ENCODE measurements around the gene ALKBH7. TPM values are rescaled to one million over a fixed set of nuclear protein-coding genes. Genes with fewer than 3 reads are reported as not detected.
"Not testable (repeated sequence)": the region's sequence is repeated elsewhere in the genome, so short reads cannot be mapped to it uniquely, and the experiment has no call there.

The ALKBH7 gene
- total and polyA plus RNA-seq, 4 donors, result 29.9 to 99.7 (median 51.2) TPM

DNA sequence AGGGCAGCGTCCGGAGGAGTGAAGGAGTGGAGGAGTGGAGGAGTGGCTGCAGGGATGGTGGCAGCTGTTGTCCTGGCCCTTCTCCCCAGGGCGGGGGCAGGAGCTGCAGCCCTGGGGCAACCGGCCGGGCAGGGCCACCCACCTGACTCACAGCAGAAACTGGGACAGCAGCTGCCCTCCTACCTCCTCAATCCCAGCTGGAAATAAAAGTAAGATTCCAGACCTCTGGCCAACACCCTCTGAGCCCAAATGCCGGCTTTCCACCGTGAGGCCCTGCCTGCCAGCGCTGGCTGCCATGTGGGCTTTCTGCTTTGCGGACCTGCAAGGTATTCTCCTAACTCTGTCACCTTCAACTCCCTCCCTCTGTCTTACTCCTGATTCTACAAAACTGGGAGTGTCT, 14.6 kb upstream of the ALKBH7 start:
- H3K27me3 ChIP-seq (ENCODE audit: control insufficient read depth in 4 of 4, insufficient read depth in 4 of 4, low read length in 3 of 4), result no peaks in the 10 kb centered on the region
- no peak overlapping the region for H3K9ac ChIP-seq (ENCODE audit: low read depth in 1 of 2, low read length in 2 of 2)
- H3K36me3 ChIP-seq (ENCODE audit: control insufficient read depth in 4 of 4, insufficient read depth in 3 of 4, low read depth in 1 of 4, low read length in 3 of 4), result no peaks in the 10 kb centered on the region
- 75% methylated on average over 9 of the region's 9 CpGs for WGBS
- H3K9me3 ChIP-seq (ENCODE audit: control insufficient read depth in 4 of 4, low read length in 3 of 4), result no peaks in the 10 kb centered on the region
- H3K4me3 ChIP-seq (ENCODE audit: low read depth in 1 of 3, low read length in 3 of 3), result no peak overlapping the region
- H3K4me1 ChIP-seq (ENCODE audit: control insufficient read depth in 4 of 4, insufficient read depth in 4 of 4, low read length in 3 of 4), result peaks cover 0 to 11% (median 4%) of the 10 kb centered on the region in 4 donors
- TF ChIP-seq GABPA (IDR thresholded peaks at IDR 0.05 in 1 of 2, conservative IDR thresholded peaks at IDR 0.05 in 1 of 2) (no peak), HNF4A (conservative IDR thresholded peaks at IDR 0.05) (no peak), EGR1 (IDR thresholded peaks at IDR 0.05; ENCODE audit: low read depth in 2 of 2) (no peak), FOXA1 (IDR thresholded peaks at IDR 0.05) (no peak), NR2F2 (IDR thresholded peaks at IDR 0.05) (no peak), HNF4G (IDR thresholded peaks at IDR 0.05) (no peak)
- TF ChIP-seq, protein P1, sequence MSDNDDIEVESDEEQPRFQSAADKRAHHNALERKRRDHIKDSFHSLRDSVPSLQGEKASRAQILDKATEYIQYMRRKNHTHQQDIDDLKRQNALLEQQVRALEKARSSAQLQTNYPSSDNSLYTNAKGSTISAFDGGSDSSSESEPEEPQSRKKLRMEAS (IDR thresholded peaks at IDR 0.05), result no peak
- no peak overlapping the region for H3K27ac ChIP-seq (ENCODE audit: low read depth in 1 of 2, low read length in 2 of 2)
- no peak for DNase-seq (ENCODE audit: low spot score)

DNA sequence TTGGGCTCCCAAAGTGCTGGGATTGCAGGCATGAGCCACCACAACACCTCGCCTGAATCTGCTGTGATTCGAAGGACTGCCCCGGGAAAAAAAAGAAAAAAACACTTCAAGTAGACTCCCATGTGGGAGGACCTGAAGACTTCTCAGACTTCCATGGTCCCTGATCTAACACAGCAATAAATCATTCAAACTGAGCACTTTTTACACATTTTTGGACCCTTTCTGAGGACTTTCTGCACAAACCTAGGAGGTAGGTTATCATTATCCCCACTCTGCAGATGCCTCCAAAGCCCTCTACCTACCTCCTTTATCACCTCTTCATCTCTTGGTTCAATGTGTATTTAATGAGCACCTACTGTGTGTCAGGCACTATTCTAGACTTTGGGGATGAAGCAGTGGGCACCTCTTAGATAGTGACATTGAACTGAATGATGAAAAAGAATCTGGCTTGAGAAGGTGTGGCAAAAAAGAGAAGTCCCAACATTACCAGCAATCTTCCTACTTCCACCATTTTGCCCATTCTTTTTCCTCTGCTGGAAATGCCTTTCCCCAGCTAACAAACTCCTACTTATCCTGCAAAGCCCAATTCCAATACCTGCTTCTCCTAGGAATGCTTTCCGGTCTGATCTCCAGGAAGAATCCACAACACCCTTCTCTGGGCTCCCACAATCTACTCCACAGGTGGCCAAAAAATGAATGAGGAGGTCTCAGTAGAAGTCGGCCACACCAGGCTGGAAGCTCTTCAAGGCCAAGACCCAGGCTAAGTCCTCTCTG, 12.8 kb upstream of the ALKBH7 start:
- Histone ChIP-seq H3K4me3 (ENCODE audit: low read depth in 1 of 3, low read length in 3 of 3) (no peak overlapping the region), H3K27me3 (ENCODE audit: control insufficient read depth in 4 of 4, insufficient read depth in 4 of 4, low read length in 3 of 4) (no peaks in the 10 kb centered on the region), H3K36me3 (ENCODE audit: control insufficient read depth in 4 of 4, insufficient read depth in 3 of 4, low read depth in 1 of 4, low read length in 3 of 4) (peaks cover 0 to 3% (median 1%) of the 10 kb centered on the region in 4 donors), H3K4me1 (ENCODE audit: control insufficient read depth in 4 of 4, insufficient read depth in 4 of 4, low read length in 3 of 4) (peaks cover 0 to 11% (median 5%) of the 10 kb centered on the region in 4 donors), H3K9me3 (ENCODE audit: control insufficient read depth in 4 of 4, low read length in 3 of 4) (no peaks in the 10 kb centered on the region), H3K27ac (ENCODE audit: low read depth in 1 of 2, low read length in 2 of 2) (no peak overlapping the region), H3K9ac (ENCODE audit: low read depth in 1 of 2, low read length in 2 of 2) (no peak overlapping the region)
- no peak for DNase-seq (ENCODE audit: low spot score)
- 94% methylated on average over 5 of the region's 5 CpGs for whole genome bisulfite sequencing
- TF ChIP-seq YY1 (IDR thresholded peaks at IDR 0.05), result no peak
- TF ChIP-seq EGR1 (IDR thresholded peaks at IDR 0.05; ENCODE audit: low read depth in 2 of 2), result no peak
- no peak for TF ChIP-seq RAD21 (IDR thresholded peaks at IDR 0.05)
- TF ChIP-seq TAF1 (conservative IDR thresholded peaks at IDR 0.05), result no peak
- TF ChIP-seq, protein P2, sequence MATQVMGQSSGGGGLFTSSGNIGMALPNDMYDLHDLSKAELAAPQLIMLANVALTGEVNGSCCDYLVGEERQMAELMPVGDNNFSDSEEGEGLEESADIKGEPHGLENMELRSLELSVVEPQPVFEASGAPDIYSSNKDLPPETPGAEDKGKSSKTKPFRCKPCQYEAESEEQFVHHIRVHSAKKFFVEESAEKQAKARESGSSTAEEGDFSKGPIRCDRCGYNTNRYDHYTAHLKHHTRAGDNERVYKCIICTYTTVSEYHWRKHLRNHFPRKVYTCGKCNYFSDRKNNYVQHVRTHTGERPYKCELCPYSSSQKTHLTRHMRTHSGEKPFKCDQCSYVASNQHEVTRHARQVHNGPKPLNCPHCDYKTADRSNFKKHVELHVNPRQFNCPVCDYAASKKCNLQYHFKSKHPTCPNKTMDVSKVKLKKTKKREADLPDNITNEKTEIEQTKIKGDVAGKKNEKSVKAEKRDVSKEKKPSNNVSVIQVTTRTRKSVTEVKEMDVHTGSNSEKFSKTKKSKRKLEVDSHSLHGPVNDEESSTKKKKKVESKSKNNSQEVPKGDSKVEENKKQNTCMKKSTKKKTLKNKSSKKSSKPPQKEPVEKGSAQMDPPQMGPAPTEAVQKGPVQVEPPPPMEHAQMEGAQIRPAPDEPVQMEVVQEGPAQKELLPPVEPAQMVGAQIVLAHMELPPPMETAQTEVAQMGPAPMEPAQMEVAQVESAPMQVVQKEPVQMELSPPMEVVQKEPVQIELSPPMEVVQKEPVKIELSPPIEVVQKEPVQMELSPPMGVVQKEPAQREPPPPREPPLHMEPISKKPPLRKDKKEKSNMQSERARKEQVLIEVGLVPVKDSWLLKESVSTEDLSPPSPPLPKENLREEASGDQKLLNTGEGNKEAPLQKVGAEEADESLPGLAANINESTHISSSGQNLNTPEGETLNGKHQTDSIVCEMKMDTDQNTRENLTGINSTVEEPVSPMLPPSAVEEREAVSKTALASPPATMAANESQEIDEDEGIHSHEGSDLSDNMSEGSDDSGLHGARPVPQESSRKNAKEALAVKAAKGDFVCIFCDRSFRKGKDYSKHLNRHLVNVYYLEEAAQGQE (IDR thresholded peaks at IDR 0.05), result no peak
- no peak for TF ChIP-seq FOXA2 (IDR thresholded peaks at IDR 0.05)
- TF ChIP-seq GABPA (IDR thresholded peaks at IDR 0.05 in 1 of 2, conservative IDR thresholded peaks at IDR 0.05 in 1 of 2), result no peak
- TF ChIP-seq, protein P3, sequence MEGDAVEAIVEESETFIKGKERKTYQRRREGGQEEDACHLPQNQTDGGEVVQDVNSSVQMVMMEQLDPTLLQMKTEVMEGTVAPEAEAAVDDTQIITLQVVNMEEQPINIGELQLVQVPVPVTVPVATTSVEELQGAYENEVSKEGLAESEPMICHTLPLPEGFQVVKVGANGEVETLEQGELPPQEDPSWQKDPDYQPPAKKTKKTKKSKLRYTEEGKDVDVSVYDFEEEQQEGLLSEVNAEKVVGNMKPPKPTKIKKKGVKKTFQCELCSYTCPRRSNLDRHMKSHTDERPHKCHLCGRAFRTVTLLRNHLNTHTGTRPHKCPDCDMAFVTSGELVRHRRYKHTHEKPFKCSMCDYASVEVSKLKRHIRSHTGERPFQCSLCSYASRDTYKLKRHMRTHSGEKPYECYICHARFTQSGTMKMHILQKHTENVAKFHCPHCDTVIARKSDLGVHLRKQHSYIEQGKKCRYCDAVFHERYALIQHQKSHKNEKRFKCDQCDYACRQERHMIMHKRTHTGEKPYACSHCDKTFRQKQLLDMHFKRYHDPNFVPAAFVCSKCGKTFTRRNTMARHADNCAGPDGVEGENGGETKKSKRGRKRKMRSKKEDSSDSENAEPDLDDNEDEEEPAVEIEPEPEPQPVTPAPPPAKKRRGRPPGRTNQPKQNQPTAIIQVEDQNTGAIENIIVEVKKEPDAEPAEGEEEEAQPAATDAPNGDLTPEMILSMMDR (IDR thresholded peaks at IDR 0.05; ENCODE audit: low read depth, low read length, missing input control), result no peak
- TF ChIP-seq, protein P4, sequence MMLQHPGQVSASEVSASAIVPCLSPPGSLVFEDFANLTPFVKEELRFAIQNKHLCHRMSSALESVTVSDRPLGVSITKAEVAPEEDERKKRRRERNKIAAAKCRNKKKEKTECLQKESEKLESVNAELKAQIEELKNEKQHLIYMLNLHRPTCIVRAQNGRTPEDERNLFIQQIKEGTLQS (IDR thresholded peaks at IDR 0.05), result no peak
- no peak for TF ChIP-seq HNF4A (conservative IDR thresholded peaks at IDR 0.05)
- TF ChIP-seq JUND (IDR thresholded peaks at IDR 0.05), result no peak
- no peak for TF ChIP-seq HNF4G (IDR thresholded peaks at IDR 0.05)
- no peak for TF ChIP-seq SP1 (IDR thresholded peaks at IDR 0.05)
- TF ChIP-seq, protein P1 (IDR thresholded peaks at IDR 0.05), result no peak
- no peak for TF ChIP-seq FOXA1 (IDR thresholded peaks at IDR 0.05)
- TF ChIP-seq NR2F2 (IDR thresholded peaks at IDR 0.05), result no peak
- TF ChIP-seq RXRA (IDR thresholded peaks at IDR 0.05), result no peak
- TF ChIP-seq, protein P5, sequence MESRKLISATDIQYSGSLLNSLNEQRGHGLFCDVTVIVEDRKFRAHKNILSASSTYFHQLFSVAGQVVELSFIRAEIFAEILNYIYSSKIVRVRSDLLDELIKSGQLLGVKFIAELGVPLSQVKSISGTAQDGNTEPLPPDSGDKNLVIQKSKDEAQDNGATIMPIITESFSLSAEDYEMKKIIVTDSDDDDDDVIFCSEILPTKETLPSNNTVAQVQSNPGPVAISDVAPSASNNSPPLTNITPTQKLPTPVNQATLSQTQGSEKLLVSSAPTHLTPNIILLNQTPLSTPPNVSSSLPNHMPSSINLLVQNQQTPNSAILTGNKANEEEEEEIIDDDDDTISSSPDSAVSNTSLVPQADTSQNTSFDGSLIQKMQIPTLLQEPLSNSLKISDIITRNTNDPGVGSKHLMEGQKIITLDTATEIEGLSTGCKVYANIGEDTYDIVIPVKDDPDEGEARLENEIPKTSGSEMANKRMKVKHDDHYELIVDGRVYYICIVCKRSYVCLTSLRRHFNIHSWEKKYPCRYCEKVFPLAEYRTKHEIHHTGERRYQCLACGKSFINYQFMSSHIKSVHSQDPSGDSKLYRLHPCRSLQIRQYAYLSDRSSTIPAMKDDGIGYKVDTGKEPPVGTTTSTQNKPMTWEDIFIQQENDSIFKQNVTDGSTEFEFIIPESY (IDR thresholded peaks at IDR 0.05), result no peak

DNA sequence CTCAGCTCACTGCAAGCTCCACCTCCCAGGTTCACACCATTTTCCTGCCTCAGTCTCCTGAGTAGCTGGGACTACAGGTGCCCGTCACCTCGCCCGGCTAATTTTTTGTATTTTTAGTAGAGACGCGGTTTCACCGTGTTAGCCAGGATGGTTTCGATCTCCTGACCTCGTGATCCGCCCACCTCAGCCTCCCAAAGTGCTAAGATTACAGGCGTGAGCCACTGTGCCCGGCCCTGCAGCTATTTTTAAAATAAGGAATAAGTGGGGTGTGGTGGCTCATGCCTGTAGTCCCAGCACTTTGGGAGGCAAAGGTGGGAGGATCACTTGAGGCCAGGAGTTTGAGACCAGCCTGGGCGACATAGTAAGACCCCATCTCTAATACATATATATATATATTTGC, 12.1 kb upstream of the ALKBH7 start:
- H3K27me3 ChIP-seq (ENCODE audit: control insufficient read depth in 4 of 4, insufficient read depth in 4 of 4, low read length in 3 of 4); H3K4me3 ChIP-seq (ENCODE audit: low read depth in 1 of 3, low read length in 3 of 3); H3K36me3 ChIP-seq (ENCODE audit: control insufficient read depth in 4 of 4, insufficient read depth in 3 of 4, low read depth in 1 of 4, low read length in 3 of 4); H3K27ac ChIP-seq (ENCODE audit: low read depth in 1 of 2, low read length in 2 of 2); H3K9me3 ChIP-seq (ENCODE audit: control insufficient read depth in 4 of 4, low read length in 3 of 4); DNase-seq (ENCODE audit: low spot score); H3K9ac ChIP-seq (ENCODE audit: low read depth in 1 of 2, low read length in 2 of 2): not testable (repeated sequence)
- 94% methylated on average over 12 of the region's 12 CpGs for WGBS
- H3K4me1 ChIP-seq (ENCODE audit: control insufficient read depth in 4 of 4, insufficient read depth in 4 of 4, low read length in 3 of 4), result peaks cover 0 to 11% (median 5%) of the 10 kb centered on the region in 4 donors
